ENCODE data around the gene MAPKAPK5. TPM values are rescaled to one million over a fixed set of nuclear protein-coding genes. Genes with fewer than 3 reads are reported as not detected.
A peak's percentile ranks its signal among the peaks of the same experiment; 100 is the strongest.

The MAPKAPK5 gene
- total and polyA plus RNA-seq, 2 experiments from 2014 or later = 41.5 to 77.0 TPM

- Histone ChIP-seq H3K4me1 (ENCODE audit: insufficient read depth) (no peaks in the 10 kb centered on the region), H4K20me1 (replicated peaks; ENCODE audit: insufficient read depth) (no peaks in the 10 kb centered on the region), H3K27ac (ENCODE audit: low read depth) (no peak overlapping the region), H3K36me3 (ENCODE audit: insufficient read depth) (0 out of 2 replicates have a peak, but pooled peaks cover 7% of the 10 kb centered on the region), H3F3A (replicated peaks; ENCODE audit: low read depth) (no peaks in the 10 kb centered on the region), H3K79me2 (replicated peaks; ENCODE audit: insufficient read depth) (no peaks in the 10 kb centered on the region), H3K27me3 (ENCODE audit: insufficient read depth) (no peaks in the 10 kb centered on the region), H2AFZ (no peak overlapping the region), H3K9me2 (ENCODE audit: insufficient read depth) (no peaks in the 10 kb centered on the region), H3K4me3 (no peak overlapping the region), H3K4me2 (no peak overlapping the region)
- no peaks in the 10 kb centered on the region for H3K4me1 Mint-ChIP-seq
- ATAC-seq (peak; percentile 100), DNase-seq (ENCODE audit: low spot score) (peak; percentile 95)
- peaks cover 29% of the 10 kb centered on the region; the same call in 2 of the 3 replicates for H3K36me3 Mint-ChIP-seq (ENCODE audit: low read depth)
- no peak overlapping the region for H3K4me3 Mint-ChIP-seq
- H3K27me3 Mint-ChIP-seq (ENCODE audit: insufficient read depth, low read depth, poor library complexity) = peaks cover 2% of the 10 kb centered on the region
- no peak for TF ChIP-seq ZNF114 (CRISPR knock-in tag; IDR thresholded peaks at IDR 0.05)
- TF ChIP-seq, protein P1, sequence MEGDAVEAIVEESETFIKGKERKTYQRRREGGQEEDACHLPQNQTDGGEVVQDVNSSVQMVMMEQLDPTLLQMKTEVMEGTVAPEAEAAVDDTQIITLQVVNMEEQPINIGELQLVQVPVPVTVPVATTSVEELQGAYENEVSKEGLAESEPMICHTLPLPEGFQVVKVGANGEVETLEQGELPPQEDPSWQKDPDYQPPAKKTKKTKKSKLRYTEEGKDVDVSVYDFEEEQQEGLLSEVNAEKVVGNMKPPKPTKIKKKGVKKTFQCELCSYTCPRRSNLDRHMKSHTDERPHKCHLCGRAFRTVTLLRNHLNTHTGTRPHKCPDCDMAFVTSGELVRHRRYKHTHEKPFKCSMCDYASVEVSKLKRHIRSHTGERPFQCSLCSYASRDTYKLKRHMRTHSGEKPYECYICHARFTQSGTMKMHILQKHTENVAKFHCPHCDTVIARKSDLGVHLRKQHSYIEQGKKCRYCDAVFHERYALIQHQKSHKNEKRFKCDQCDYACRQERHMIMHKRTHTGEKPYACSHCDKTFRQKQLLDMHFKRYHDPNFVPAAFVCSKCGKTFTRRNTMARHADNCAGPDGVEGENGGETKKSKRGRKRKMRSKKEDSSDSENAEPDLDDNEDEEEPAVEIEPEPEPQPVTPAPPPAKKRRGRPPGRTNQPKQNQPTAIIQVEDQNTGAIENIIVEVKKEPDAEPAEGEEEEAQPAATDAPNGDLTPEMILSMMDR (conservative IDR thresholded peaks at IDR 0.05; ENCODE audit: low read depth in 2 of 2) = peak; percentile 81 to 95
- no peak for TF ChIP-seq EZH2 (IDR thresholded peaks at IDR 0.05; ENCODE audit: low read depth, unreplicated experiment)
- TF ChIP-seq POLR2AphosphoS5 (IDR thresholded peaks at IDR 0.05; ENCODE audit: low read depth) = peak; percentile 21; the same call in 1 of the 2 replicates
- TF ChIP-seq CREB1 (CRISPR knock-in tag; IDR thresholded peaks at IDR 0.05; ENCODE audit: low read depth) = no peak
- no peak for TF ChIP-seq REST (IDR thresholded peaks at IDR 0.05; ENCODE audit: unreplicated experiment)
- no peak for TF ChIP-seq ETS1 (IDR thresholded peaks at IDR 0.05)
- TF ChIP-seq EZH2phosphoT487 (IDR thresholded peaks at IDR 0.05; ENCODE audit: unreplicated experiment) = no peak
- no peak for TF ChIP-seq STAT1 (IDR thresholded peaks at IDR 0.05; ENCODE audit: unreplicated experiment)
- TF ChIP-seq JUNB (IDR thresholded peaks at IDR 0.05; ENCODE audit: unreplicated experiment) = no peak
- no peak for TF ChIP-seq NANOG (IDR thresholded peaks at IDR 0.05; ENCODE audit: borderline replicate concordance)
- TF ChIP-seq, protein P2, sequence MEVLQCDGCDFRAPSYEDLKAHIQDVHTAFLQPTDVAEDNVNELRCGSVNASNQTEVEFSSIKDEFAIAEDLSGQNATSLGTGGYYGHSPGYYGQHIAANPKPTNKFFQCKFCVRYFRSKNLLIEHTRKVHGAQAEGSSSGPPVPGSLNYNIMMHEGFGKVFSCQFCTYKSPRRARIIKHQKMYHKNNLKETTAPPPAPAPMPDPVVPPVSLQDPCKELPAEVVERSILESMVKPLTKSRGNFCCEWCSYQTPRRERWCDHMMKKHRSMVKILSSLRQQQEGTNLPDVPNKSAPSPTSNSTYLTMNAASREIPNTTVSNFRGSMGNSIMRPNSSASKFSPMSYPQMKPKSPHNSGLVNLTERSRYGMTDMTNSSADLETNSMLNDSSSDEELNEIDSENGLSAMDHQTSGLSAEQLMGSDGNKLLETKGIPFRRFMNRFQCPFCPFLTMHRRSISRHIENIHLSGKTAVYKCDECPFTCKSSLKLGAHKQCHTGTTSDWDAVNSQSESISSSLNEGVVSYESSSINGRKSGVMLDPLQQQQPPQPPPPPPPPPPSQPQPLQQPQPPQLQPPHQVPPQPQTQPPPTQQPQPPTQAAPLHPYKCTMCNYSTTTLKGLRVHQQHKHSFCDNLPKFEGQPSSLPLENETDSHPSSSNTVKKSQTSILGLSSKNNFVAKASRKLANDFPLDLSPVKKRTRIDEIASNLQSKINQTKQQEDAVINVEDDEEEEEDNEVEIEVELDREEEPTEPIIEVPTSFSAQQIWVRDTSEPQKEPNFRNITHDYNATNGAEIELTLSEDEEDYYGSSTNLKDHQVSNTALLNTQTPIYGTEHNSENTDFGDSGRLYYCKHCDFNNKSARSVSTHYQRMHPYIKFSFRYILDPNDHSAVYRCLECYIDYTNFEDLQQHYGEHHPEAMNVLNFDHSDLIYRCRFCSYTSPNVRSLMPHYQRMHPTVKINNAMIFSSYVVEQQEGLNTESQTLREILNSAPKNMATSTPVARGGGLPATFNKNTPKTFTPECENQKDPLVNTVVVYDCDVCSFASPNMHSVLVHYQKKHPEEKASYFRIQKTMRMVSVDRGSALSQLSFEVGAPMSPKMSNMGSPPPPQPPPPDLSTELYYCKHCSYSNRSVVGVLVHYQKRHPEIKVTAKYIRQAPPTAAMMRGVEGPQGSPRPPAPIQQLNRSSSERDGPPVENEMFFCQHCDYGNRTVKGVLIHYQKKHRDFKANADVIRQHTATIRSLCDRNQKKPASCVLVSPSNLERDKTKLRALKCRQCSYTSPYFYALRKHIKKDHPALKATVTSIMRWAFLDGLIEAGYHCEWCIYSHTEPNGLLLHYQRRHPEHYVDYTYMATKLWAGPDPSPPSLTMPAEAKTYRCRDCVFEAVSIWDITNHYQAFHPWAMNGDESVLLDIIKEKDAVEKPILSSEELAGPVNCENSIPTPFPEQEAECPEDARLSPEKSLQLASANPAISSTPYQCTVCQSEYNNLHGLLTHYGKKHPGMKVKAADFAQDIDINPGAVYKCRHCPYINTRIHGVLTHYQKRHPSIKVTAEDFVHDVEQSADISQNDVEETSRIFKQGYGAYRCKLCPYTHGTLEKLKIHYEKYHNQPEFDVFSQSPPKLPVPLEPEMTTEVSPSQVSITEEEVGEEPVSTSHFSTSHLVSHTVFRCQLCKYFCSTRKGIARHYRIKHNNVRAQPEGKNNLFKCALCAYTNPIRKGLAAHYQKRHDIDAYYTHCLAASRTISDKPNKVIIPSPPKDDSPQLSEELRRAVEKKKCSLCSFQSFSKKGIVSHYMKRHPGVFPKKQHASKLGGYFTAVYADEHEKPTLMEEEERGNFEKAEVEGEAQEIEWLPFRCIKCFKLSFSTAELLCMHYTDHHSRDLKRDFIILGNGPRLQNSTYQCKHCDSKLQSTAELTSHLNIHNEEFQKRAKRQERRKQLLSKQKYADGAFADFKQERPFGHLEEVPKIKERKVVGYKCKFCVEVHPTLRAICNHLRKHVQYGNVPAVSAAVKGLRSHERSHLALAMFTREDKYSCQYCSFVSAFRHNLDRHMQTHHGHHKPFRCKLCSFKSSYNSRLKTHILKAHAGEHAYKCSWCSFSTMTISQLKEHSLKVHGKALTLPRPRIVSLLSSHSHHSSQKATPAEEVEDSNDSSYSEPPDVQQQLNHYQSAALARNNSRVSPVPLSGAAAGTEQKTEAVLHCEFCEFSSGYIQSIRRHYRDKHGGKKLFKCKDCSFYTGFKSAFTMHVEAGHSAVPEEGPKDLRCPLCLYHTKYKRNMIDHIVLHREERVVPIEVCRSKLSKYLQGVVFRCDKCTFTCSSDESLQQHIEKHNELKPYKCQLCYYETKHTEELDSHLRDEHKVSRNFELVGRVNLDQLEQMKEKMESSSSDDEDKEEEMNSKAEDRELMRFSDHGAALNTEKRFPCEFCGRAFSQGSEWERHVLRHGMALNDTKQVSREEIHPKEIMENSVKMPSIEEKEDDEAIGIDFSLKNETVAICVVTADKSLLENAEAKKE (CRISPR knock-in tag; IDR thresholded peaks at IDR 0.05) = no peak
- no peak for TF ChIP-seq ZNF331 (CRISPR knock-in tag; IDR thresholded peaks at IDR 0.05; ENCODE audit: low read depth)
- peaks cover 8% of the 10 kb centered on the region; the same call in 2 of the 3 replicates for H3K9me3 Mint-ChIP-seq
- no peak overlapping the region for H3K27ac Mint-ChIP-seq
These were observed 28.9 kb upstream of the MAPKAPK5 start for GRCh38 chr12:111812881-111813741.
